DMS153 treated with DMSO at 0.1 percent for 48 hours (cell line): ENCODE measurements around the gene DRAXIN.

Experiments
- DNase-seq: peaks from one replicate; lab custom pipeline; 2025; ENCODE audit not compliant: unreplicated experiment; lab: John Stamatoyannopoulos, UW

The DRAXIN gene

GRCh38 chr1:11707621-11708276, 16.2 kb downstream of the DRAXIN start:
- DNase-seq = peak; percentile 84

GRCh38 chr1:11708554-11709350, 17.2 kb downstream of the DRAXIN start:
- no peak for DNase-seq

DNA sequence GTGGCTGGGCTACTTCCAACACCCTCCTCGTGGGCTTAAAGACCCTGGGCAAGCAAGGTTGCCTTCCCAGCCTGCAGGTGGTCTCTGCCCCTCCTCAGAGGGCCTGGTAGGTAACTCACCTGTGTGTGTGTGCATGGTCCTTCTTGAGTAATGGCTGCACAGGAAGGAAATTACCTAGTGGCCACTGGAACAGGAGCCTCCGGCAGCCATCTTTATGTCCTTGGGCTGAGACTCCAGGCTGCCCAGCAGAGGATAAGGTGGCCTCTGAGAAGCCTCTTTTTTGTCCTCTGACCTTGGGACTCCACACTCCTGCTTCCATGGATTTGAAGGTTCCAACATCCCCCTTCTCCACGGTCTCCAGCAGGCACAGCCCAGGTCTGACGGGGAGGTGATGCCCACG, 20.0 kb downstream of the DRAXIN start:
- DNase-seq = no peak

DNA sequence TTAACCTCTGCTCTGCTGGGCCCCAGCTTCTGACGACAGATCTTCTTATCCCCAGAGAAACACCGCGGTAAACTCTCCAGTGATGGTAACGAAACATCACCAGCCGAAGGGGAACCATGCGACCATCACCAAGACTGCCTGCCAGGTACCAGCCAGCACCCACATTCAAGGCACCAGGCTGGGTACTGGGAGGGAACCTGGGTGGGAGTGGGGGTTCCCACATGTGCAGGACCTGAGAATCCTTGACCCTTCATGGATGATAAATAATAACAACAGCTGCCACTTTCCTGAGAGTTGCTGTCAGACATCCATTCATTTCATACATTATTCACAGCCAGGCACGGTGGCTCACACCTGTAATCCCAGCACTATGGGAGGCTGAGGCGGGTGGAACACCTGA, 20.8 kb downstream of the DRAXIN start:
- no peak for DNase-seq

DNA sequence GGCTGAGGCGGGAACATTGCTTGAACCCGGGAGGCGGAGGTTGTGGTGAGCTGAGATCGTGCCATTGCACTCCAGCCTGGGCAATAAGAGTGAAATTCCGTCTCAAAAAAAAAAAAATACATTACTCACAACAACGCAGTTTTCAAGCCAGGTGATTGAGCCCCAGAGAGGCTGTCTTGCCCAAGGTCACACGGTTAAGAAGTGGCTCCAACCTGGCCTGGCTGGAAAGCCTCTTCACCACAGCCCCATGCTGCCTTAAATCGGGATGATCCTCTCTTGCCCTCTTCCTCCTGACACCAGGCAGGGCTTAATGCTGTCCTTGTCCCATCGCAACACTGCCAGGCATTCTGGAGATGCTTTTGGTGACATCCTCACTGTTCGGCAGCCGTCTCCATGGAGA, 21.6 kb downstream of the DRAXIN start:
- DNase-seq = no peak

- no peak for DNase-seq
Observed at GRCh38 chr1:11714831-11715575, 23.5 kb downstream of the DRAXIN start.

DNA sequence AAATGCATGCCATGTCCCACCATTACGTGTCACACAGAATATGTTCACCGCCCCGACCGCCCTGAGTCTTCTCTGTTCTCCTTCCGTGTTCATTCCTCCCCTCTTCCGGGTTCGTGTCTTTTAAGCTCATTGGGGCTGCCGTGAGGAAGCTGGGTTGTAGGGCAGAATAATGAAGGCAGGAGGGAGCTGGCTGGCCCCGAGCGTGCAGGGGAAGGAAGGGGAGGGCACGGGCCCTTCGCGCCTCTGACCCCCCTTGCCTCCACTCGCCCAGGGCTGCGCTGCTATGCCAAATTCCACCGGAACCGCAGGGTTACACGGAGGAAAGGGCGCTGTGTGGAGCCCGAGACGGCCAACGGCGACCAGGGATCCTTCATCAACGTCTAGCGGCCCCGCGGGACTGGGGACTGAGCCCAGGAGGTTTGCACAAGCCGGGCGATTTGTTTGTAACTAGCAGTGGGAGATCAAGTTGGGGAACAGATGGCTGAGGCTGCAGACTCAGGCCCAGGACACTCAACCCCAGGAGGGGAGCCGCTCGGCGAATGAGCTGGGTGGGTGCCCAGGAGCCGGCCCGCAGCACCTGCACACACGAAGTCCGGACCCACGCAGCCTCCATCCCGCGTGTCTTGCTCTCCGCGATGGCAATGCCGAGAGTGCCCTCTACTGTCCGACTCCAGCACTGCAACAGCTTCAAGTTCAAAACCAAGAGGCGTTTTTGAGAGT, 28.0 kb downstream of the DRAXIN start:
- peak; percentile 79 for DNase-seq

DNA sequence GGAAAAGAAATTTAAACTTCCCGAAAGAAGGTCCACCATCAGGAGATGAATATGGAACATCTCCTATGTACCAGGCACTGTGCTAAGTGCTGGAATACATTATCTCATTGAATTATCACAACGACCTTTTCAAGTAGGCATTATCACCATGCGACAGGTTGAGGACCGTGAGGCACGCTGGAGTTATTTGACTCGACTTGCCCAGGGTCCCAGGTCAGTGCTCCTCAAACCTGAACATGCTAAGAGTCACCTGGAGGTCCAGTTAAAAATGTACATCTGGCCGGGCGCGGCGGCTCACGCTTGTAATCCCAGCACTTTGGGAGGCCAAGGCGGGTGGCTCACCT, 28.5 kb downstream of the DRAXIN start:
- DNase-seq = no peak

DNA sequence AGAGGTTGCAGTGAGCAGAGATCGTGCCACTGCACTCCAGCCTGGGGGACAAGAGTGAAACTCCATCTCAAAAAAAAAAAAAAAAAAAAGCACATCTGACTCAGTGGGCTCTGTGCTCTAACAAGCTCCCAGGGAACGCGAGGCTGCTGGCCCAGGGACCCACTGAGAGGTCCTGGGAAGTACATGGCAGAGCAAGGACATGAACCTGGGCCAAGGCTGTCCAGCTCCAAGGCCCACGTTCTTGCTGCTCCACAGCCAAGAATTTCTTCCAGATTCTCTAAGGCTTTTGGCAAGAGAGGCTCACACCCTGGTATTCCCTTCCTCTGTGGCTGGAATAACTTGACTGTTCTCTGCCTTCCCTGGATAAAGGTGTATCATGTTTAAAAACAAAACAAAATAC, 29.0 kb downstream of the DRAXIN start:
- DNase-seq = no peak

DNA sequence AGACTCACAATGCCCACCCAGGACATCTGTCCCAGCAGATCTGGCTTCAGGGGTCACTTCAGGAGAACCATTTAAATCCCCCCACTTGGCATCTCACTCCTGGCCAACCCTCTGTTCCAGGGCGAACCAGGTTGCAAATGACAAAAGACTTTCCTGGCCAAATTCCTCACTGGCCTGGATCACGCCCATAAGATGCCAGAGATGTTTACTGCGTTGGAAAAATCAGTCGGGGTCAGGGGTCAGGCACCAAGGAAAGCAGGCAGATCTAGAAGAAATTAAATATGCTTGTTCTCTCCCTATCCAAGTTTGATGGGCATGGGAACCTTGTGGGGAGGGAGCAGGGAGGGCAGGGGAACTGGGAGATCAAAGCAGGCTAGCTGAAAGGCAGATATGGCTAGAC, 29.8 kb downstream of the DRAXIN start:
- no peak for DNase-seq

- DNase-seq = no peak
Observed at GRCh38 chr1:11722538-11722937, 31.0 kb downstream of the DRAXIN start.

GRCh38 chr1:11725616-11726015, 34.1 kb downstream of the DRAXIN start:
- DNase-seq = no peak

DNA sequence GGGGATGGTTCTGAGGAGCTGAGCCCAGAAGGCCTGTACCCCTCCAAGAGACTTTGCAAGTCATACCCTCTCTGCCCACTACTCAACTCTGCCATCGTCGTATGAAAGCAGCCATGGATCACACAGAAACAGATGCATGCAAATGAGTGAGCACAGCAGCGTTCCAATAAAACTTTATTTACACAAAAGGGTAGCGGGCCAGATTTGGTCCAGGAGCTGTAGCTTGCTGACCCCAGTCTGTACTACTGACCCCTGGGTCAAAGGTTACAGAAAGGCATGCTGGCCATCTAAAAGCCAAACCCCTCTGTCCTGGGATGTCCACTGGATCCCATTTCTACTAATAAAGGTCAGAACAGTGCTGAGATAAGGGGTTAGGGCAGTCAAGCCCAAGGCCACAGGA, 35.6 kb downstream of the DRAXIN start:
- DNase-seq = no peak

- no peak for DNase-seq
Observed at GRCh38 chr1:11728126-11728806, 36.8 kb downstream of the DRAXIN start.

- DNase-seq = no peak
Observed at GRCh38 chr1:11729155-11729497, 37.6 kb downstream of the DRAXIN start.

DNA sequence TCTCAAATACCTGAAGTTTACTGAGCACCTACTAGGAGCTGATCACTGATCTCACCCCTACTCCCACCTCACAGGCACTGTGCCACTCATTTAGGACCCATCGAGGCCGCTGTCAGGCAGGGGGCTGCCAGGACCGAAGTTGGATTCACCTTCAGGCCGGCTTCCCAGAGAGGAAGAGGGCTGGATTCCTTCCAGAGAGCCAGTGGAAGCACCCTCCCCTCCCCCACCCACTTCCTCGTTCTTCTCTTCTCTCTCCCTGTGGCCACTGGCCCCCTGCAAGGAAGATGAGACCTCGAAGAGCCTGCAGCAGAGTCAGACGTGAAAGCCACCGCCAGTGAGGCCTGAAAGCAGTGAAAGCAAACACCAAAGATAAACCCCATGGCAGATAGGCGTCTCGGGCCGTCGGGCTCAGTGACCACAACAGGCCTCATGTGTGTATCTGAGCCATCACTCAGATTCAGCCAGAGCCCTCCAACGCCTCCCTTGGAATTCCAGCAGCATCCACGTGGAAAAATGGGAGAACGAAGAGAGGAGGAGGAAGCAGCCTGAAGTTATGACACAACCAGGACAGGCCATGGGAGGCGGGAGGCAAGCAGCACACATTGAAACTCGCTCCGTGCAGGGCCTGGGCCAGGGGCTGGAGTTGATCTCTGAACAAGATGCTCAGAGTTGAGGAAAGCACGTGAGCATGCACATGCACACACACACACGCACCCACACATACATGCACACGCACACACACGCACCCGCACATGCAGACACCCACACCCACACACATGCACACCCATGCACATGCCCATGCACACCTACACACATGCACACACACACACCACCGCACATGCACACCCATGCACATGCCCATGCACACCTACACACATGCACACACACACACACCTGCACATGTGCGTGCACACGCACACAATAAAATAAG, 38.3 kb downstream of the DRAXIN start:
- DNase-seq = no peak

- DNase-seq = no peak
Observed at GRCh38 chr1:11730429-11730891, 39.0 kb downstream of the DRAXIN start.

- no peak for DNase-seq
Observed at GRCh38 chr1:11731691-11732283, 40.3 kb downstream of the DRAXIN start.

DNA sequence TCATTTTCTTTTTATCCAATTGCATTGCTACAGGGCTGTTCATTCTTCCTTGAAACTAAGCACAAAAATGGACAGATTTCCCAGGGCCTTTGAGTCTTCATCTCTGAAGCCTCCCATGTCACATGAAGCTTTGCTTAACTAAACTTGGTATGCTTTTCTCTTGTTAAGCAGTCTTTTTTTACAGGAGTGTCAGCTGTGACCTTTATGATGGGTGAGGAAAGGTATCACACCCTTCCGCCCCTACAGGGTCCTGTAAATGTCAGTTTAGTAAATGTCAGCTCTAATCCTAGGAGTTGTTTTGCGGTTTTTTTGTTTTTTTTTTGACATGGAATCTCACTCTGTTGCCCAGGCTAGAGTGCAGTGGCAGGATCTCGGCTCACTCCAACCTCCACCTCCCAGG, 41.8 kb downstream of the DRAXIN start:
- no peak for DNase-seq

DNA sequence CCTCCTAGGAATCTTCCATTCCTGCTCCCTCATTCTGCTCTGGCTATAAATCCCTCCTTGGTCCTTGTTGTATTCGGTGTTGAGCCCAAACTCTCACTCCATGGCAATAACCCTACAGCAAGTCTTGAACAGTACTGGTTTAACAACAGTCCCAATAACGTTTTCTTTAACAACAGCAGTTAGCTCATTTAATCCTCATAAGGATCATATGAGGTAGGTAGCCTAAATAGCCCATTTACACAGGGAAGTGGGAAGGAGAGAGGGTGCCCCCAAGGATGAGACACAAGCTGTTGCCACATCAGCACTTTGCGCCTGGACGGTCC, 44.0 kb downstream of the DRAXIN start:
- no peak for DNase-seq
